GM20431 (cell line): Measurements from ENCODE around the gene PLPP3.

Source experiments
- in situ Hi-C: fragments of 300-500 bp; cut with MseI, MboI; formaldehyde crosslinking; loops from one replicate; pipeline ENCODE4 v1.15.0; 2020; ENCODE audit warnings: low sequenced_read_pairs; ENCODE audit not compliant: unreplicated experiment

Gene PLPP3

GRCh38 chr1:56472860-56473259, 106.5 kb downstream of the PLPP3 start:
- in situ Hi-C loops = no loop called here

- in situ Hi-C loops = no loop called here
Observed at GRCh38 chr1:56469640-56470371, 109.6 kb downstream of the PLPP3 start.

GRCh38 chr1:56468518-56468917, 110.8 kb downstream of the PLPP3 start:
- in situ Hi-C loops = no loop called here

GRCh38 chr1:56466538-56466937, 112.8 kb downstream of the PLPP3 start:
- in situ Hi-C loops = no loop called here

GRCh38 chr1:56464294-56464693, 115.1 kb downstream of the PLPP3 start:
- in situ Hi-C loops = no loop called here

GRCh38 chr1:56463376-56463775, 116.0 kb downstream of the PLPP3 start:
- in situ Hi-C loops = no loop called here

GRCh38 chr1:56462209-56462608, 117.2 kb downstream of the PLPP3 start:
- in situ Hi-C loops = no loop called here

GRCh38 chr1:56461158-56462127, 117.9 kb downstream of the PLPP3 start:
- in situ Hi-C loops = no loop called here

- in situ Hi-C loops = no loop called here
Observed at GRCh38 chr1:56459260-56459659, 120.1 kb downstream of the PLPP3 start.

- in situ Hi-C loops = no loop called here
Observed at GRCh38 chr1:56457756-56458375, 121.5 kb downstream of the PLPP3 start.

GRCh38 chr1:56456435-56457101, 122.8 kb downstream of the PLPP3 start:
- in situ Hi-C loops = no loop called here

GRCh38 chr1:56453417-56454078, 125.8 kb downstream of the PLPP3 start:
- in situ Hi-C loops = no loop called here

GRCh38 chr1:56453016-56453415, 126.3 kb downstream of the PLPP3 start:
- in situ Hi-C loops = no loop called here

GRCh38 chr1:56452027-56453011, 127.0 kb downstream of the PLPP3 start:
- in situ Hi-C loops = no loop called here

- in situ Hi-C loops = no loop called here
Observed at GRCh38 chr1:56451491-56451890, 127.9 kb downstream of the PLPP3 start.

GRCh38 chr1:56450004-56450666, 129.2 kb downstream of the PLPP3 start:
- in situ Hi-C loops = no loop called here

GRCh38 chr1:56448529-56449300, 130.6 kb downstream of the PLPP3 start:
- in situ Hi-C loops = no loop called here
